HG03565 (cell line): ENCODE data around the gene SRA1.

Experiments
- ATAC-seq: cut with Tn5 transposase; IDR thresholded peaks from one replicate; pipeline ENCODE4 v1.9.1; 2021; ENCODE audit warnings: mild to moderate bottlenecking, moderate library complexity; ENCODE audit not compliant: unreplicated experiment

SRA1 gene

GRCh38 chr5:140571105-140571504 lies 13.8 kb upstream of the SRA1 start:
- ATAC-seq, result no peak

GRCh38 chr5:140570488-140570887 lies 13.2 kb upstream of the SRA1 start:
- no peak for ATAC-seq

- ATAC-seq, result no peak
These were observed 12.8 kb upstream of the SRA1 start for GRCh38 chr5:140570058-140570457.

- ATAC-seq, result no peak
These were observed 11.9 kb upstream of the SRA1 start for GRCh38 chr5:140569197-140569596.

GRCh38 chr5:140568443-140569063 lies 11.3 kb upstream of the SRA1 start:
- no peak for ATAC-seq

GRCh38 chr5:140567871-140568270 lies 10.6 kb upstream of the SRA1 start:
- ATAC-seq, result no peak

- peak; percentile 23 for ATAC-seq
These were observed 10.0 kb upstream of the SRA1 start for GRCh38 chr5:140567136-140567818.

- ATAC-seq, result no peak
These were observed 9.4 kb upstream of the SRA1 start for GRCh38 chr5:140566665-140567064.

GRCh38 chr5:140565780-140566095 lies 8.5 kb upstream of the SRA1 start:
- no peak for ATAC-seq

- no peak for ATAC-seq
These were observed 7.9 kb upstream of the SRA1 start for GRCh38 chr5:140565024-140565779.

- peak; percentile 80 for ATAC-seq
These were observed 7.1 kb upstream of the SRA1 start, which contains the start of the genes APBB3 and SLC35A4 for GRCh38 chr5:140564196-140565023. TSS of gene APBB3 (minus strand) at chr5:140564598. CDS start at chr5:140564245, 353 bp downstream. TSS of gene SLC35A4 (plus strand) at chr5:140564828. CDS start at chr5:140567170, 2,342 bp downstream.

- no peak for ATAC-seq
These were observed 6.3 kb upstream of the SRA1 start for GRCh38 chr5:140563596-140563995.

- ATAC-seq, result no peak
These were observed 4.7 kb upstream of the SRA1 start for GRCh38 chr5:140561753-140562523.

GRCh38 chr5:140560227-140560626 lies 3.0 kb upstream of the SRA1 start:
- no peak for ATAC-seq

- no peak for ATAC-seq
These were observed 1.3 kb upstream of the SRA1 start for GRCh38 chr5:140558542-140558941.

GRCh38 chr5:140557965-140558364 lies 692 bp upstream of the SRA1 start:
- no peak for ATAC-seq

GRCh38 chr5:140556438-140556837 lies 835 bp downstream of the SRA1 start:
- no peak for ATAC-seq

- no peak for ATAC-seq
These were observed 1.4 kb downstream of the SRA1 start for GRCh38 chr5:140555747-140556312.

- ATAC-seq, result no peak
These were observed 2.8 kb downstream of the SRA1 start for GRCh38 chr5:140554454-140554853.

- ATAC-seq, result no peak
These were observed 3.6 kb downstream of the SRA1 start for GRCh38 chr5:140553657-140554056.
